Stimulated activated CD4-positive, alpha-beta T cell treated with anti-CD3 and anti-CD28 coated beads, Interleukin-1b, Interleukin-23, amount 100 ng/mL, for 48 hours (primary cell): Measurements from ENCODE around the gene PDE4D.
A peak's percentile ranks its signal among the peaks of the same experiment; 100 is the strongest.

ENCODE experiments used
- DNase-seq: peaks from one replicate; pipeline ENCODE4 v3.0.0-alpha.2; 2020

PDE4D gene

DNA sequence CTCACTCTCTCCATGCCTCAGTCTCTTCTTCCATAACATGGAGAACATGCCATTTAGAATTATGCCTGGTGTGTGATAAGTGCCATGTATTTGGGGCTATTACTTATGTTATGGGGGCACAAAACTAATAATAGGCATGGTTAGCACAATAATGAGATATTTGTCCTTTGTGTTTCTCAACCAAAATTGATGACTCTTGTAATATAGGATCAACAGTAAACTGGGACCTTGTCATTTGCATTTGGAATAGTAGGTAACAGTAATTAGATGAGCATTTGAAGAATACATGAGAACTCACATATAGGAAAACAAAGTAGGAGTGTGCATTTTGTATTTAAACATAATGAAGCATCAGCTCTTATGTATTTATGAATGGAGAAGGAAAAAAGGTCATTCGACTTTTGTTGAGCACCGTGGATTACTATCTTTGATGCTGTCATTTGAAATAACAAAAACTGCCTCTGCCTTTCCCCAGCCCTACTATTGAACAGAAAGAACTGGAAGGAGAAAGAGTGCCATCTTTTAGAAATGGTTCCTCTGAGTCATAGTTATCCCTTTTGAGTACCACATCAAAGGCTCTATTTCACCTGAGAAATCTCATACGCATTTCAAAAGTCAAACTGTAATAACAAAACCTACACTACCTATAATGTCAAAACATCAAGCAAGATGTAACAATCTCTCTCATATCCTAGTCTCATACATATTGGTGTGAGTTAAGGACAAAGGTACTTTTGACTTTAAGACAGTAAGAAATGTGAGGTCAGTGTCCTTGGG lies 655.2 kb downstream of the PDE4D start:
- DNase-seq = peak; percentile 3

GRCh38 chr5:59236986-59237385 lies 656.5 kb downstream of the PDE4D start:
- no peak for DNase-seq

DNA sequence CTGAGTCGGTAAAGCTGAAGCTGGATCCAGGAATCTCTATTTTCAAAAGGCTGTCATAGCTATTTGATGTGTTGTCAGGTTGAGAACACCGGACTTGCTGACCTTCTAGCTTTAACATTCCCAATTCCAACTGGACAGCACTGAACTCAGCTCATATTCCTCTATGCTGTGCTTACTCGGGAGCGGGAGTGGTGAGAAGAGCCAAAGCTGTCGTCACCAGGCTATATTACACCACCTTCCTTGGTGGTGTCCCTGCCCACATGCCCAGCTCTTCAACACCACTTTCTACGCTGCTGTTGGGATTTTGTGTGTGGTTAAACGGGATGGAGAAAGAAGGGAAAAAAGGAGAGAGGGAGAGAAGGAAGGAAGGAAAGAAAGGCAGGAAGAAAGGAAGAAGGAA lies 657.1 kb downstream of the PDE4D start:
- no peak for DNase-seq

DNA sequence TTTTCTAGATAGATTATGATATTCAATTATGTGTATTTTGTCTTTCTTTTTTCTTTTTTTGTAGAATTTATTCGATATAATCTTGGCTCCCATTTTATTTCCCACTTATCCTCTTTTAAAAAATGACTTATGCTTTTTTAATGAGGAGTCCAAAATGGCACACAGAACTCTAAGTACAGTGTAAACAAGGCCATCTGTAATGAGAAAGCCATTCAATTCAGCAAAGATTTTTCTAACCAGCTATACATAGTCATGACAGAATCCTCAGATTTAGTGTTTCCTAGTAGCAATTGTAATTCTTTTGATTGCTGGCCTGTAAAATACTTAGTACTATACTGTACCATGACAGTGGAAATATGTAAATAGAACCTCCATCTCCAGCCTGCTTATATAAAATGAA lies 659.3 kb downstream of the PDE4D start:
- no peak for DNase-seq

- no peak for DNase-seq
These were observed 662.1 kb downstream of the PDE4D start for GRCh38 chr5:59231221-59231931.

DNA sequence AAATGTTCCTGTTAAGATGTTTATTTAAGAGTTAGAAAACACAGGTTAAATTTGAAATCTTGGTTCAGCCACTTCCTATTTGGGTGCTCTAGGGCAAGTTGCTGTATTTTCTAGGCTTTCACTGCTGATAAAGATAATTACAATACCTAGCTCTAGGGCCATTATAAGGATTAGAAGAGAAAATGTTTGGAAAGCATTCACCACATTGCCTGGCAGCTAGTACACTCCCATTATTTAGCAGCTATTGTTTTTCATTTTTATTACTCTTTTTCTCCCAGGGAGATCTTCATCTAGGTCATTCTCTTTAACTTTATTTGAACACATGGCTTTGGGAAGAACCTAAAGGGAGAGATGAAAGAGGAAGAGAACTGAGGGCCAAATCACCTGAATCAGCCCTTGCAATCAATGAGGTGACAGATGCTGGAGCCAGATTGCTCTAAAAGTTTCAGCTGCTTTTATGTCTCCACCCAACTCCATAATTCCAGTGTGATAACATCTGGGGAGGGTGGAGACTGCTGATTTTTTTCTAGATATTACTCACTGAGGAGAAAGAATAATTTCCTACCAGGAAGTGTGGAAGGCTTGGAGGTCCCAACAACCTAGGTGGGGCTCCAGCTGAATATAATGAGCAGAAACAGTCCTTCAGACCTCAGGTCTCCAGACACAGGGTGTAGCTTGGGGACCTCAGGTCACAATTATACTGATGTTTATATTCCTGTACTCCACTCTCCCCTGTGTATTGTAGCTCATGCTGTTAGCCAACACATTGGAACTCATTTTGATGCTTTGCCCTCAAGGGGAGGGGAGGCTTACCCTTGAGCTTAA lies 670.6 kb downstream of the PDE4D start:
- no peak for DNase-seq

DNA sequence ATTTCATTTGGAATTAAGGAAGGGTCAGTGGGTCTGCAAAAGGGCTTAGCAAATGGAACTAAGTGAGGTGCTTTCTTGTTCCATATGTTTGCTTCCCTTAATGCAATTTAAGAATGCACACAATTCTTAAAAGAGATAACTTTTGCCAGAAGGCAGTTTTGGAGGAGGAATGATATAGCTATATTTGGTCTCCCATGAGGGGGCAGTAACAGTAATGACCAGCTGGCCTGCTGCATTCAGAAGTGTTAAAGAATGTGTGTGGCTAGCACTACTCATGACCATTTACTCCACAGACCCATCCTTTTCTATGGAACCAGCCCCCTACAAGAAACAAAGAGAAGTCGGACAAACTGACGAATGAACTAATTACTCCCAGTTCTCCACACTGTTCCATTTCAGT lies 671.8 kb downstream of the PDE4D start:
- DNase-seq = no peak

DNA sequence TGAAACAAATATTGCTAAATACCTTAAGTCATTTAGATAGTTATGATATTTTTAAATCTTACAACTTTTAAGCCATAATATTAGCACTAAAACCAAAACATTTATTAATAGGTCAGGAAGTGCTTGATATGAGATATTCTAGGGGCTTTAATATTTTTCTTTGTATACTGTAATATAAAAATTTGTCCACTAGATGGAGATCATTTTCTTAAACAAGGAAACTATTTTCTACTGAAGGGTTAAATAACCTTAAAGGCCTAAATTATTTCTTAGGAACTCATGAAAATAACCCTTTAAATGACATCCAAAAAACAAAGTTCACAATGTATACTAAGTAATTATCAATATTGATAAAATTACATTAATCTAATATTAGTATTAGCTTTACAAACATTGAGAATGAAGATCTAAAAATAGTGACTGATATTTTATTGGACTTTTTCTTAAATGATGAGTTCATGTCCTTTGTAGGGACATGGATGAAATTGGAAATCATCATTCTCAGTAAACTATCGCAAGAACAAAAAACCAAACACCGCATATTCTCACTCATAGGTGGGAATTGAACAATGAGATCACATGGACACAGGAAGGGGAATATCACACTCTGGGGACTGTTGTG lies 675.0 kb downstream of the PDE4D start:
- no peak for DNase-seq

DNA sequence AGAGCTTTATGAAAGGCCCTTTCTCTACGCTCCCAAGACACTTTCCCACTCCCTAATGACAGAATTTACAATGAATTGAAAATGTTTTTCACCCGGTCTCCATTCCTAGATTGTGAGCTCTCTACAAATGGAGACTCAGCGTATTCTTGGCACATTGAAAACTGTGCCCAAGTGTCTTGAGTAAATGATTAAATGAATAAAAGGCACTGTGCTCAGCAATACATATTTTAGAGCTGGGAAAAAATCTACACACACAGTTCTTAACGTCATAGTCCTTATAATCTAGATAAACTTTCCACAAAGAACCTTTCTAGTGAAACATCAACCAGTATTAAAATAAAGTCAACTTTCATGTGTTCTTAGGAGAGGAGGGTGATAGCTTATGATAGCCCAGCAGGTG lies 676.7 kb downstream of the PDE4D start:
- DNase-seq = no peak

DNA sequence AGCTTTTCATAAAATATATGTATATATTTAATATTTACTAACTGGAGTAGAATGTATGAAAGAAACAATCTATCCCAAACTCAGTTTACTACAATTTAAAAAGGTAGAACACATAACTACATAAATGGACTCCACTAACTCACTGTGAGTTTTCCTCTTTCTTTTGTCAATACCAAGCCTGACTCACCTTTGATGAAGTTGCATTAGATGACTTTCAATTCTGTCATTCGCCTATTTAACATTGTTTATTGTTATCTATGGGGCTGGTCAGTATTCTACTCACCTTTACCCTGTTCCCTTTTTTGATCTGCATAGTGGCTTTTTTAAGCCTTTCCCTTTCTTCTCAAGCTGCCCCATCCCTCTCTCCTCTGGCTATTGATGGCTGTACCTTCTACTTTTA lies 680.9 kb downstream of the PDE4D start:
- no peak for DNase-seq

- DNase-seq = no peak
These were observed 683.7 kb downstream of the PDE4D start for GRCh38 chr5:59209758-59210359.

GRCh38 chr5:59208474-59208873 lies 685.1 kb downstream of the PDE4D start:
- DNase-seq = no peak

- DNase-seq = no peak
These were observed 686.1 kb downstream of the PDE4D start for GRCh38 chr5:59207401-59207800.

GRCh38 chr5:59206132-59206581 lies 687.4 kb downstream of the PDE4D start:
- DNase-seq = no peak

DNA sequence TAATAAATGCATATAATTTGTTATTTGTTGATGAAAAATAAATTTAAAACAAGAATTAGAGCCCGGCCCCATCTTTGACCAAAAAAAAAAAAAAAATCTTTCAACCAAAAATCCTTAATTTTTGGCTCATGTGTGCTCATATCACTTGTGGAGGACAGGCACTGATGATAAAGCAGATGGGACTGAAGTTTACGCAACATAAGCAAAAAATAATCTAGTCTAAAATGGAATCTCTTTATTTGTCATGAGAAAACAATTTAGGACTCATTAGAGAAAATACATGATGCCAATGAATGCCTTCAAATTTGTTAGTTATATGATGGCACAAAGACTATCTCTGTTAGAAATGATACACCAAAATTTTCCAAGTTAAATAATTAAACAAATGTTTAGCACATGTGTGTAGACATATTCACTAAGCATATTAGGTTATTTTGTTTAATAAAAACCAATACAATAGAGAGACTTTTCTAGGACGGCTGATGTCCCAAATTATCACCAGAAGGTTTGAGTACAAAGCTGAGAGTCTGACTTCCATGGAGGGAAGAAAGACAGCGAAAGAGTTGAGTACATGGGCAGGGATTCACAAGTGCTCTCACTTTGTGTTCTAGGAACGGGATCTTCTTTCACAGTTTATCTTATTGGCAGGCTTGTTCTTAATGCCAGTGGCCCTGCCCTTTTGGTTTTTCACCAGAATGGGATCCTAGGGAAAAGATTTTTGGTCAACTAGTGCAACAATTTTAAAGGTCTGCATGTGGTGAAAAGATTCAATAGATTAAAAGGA lies 689.2 kb downstream of the PDE4D start:
- DNase-seq = no peak

GRCh38 chr5:59199868-59200267 lies 693.7 kb downstream of the PDE4D start:
- no peak for DNase-seq

- DNase-seq = no peak
These were observed 694.7 kb downstream of the PDE4D start for GRCh38 chr5:59198832-59199231.

DNA sequence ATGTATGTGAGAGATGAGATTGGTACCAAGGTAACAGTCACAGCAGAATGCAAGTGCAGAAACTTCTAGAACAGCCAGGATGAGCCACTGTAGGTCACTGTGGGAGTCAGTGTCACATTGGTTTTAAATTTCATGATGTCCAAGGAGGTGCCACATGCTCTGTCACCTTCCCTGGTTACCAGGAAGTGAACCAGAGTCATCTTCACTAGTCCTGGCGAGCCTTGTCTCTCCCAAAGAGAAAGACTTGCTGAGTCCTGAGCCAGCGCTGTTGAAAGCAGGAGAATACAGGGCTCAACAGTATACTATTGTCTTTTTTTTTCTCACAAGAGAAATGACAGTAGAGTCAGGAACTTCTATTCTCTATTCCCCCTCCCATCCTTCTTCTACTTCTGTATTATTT lies 695.2 kb downstream of the PDE4D start:
- no peak for DNase-seq

DNA sequence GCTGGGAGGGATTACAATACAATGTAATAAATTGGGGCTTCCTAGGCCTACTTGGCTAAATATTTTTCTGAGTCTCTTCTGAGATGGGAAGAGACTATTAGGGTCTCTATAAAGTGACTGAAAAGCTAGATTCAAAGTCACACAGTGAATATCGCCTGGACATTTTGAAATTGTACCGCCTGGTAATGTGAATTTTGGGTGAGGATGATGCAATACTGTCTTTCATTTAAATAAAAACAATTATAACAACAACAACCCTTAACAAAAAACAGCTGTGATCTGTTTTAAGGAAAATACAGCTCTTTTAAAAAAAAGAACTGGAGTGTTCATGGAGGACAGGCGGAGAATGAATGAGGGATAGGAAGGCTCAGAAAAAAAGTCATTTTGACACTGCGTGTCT lies 695.6 kb downstream of the PDE4D start:
- no peak for DNase-seq

- DNase-seq = no peak
These were observed 699.8 kb downstream of the PDE4D start for GRCh38 chr5:59193616-59194319.

DNA sequence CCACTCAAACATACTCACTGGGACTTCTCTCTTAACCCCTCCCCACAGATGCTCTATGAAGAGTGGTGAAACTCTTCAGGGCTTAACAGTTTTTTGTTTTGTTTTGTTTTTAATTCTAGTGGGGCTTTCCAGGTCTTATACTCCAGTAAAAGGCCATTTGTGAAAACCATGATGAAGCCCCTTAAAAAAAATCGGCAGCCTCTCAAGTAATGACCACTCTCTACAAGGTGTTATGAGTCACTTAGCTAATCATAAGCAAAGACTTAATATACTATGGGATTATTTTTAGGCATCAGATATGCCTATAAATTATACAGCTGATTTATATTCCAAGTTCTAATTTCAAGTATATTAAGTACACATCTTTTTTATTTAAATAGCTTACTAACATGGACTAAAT lies 702.8 kb downstream of the PDE4D start:
- DNase-seq = no peak
